ENCODE results near the gene PTPRM. TPM values are rescaled to one million over a fixed set of nuclear protein-coding genes. Genes with fewer than 3 reads are reported as not detected.

Gene PTPRM
- polyA plus RNA-seq, 3 donors = 0.04 to 2.1 (median 0.66) TPM

DNA sequence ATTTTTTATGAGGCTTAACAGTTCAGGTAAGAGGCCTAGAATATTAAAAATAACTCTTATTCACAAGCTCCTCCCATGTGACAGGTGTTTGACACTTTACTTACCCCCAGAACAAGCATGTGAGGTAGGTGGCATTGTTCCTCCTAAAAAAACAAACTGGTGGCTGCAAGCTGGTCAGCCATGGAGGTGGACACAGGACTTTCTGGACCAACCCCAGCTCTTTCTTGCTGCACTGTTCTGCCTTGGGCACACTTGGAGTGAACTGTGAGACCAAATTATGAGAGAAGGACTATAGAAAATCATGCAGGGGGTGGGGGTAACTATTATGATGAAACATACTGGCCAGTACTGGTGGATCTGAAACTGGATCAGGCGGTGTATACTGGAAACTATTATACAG lies 56.6 kb downstream of the PTPRM start:
- H3K4me1 Mint-ChIP-seq = peaks cover 3% of the 10 kb centered on the region
- WGBS (ENCODE audit: insufficient coverage) = no CpG with 5 or more reads among the region's 1 CpG
- H3K79me2 ChIP-seq (ENCODE audit: insufficient read depth, low read length) = no peaks in the 10 kb centered on the region

DNA sequence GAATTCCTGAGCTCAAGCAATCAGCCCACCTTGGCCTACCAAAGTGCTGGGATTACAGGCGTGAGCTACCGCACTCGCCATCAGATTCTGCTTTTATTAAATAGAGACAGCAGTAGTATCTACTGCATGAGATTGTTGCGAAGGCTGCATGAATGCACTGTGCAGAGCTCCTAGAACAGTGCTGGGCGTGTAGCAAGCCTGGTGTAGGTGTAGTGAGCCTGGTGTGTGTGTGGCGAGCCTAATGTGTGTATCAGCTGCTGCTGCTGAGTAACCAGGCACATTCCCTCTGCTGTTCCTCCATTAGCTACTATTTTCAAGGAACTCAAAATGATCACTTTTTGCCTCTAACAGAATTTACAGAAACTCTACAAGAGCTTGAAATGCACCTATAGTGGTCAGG lies 57.6 kb downstream of the PTPRM start:
- Mint-ChIP-seq H3K9me3 (peaks cover 0 to 3% (median 0%) of the 10 kb centered on the region in 7 donors), H3K4me3 (no peak overlapping the region)

More for the DNA sequence above, 56.6 kb downstream of the PTPRM start:
- intact Hi-C loops (cut with micrococcal nuclease) = no loop called here
- H3K36me3 ChIP-seq (replicated peaks in 1 of 2; ENCODE audit: control insufficient read depth in 1 of 2, insufficient read depth in 2 of 2, low read length in 2 of 2) = no peaks in the 10 kb centered on the region
- Mint-ChIP-seq H3K27ac (no peak overlapping the region), H3K4me3 (no peak overlapping the region), H3K9me3 (peaks cover 0 to 3% (median 0%) of the 10 kb centered on the region in 7 donors), H3K36me3 (no peaks in the 10 kb centered on the region), H3K27me3 (ENCODE audit: low read depth in 3 of 3) (no peaks in the 10 kb centered on the region)
- H3K27me3 ChIP-seq (ENCODE audit: control insufficient read depth in 2 of 2, insufficient read depth in 2 of 2, low read length in 2 of 2) = no peaks in the 10 kb centered on the region
- H3K4me1 ChIP-seq (ENCODE audit: control insufficient read depth in 1 of 2, insufficient read depth in 2 of 2, low read length in 2 of 2) = no peaks in the 10 kb centered on the region
- no peak overlapping the region for H3K27ac ChIP-seq (ENCODE audit: low read depth in 1 of 2, low read length in 2 of 2)
- TF ChIP-seq, protein P1, sequence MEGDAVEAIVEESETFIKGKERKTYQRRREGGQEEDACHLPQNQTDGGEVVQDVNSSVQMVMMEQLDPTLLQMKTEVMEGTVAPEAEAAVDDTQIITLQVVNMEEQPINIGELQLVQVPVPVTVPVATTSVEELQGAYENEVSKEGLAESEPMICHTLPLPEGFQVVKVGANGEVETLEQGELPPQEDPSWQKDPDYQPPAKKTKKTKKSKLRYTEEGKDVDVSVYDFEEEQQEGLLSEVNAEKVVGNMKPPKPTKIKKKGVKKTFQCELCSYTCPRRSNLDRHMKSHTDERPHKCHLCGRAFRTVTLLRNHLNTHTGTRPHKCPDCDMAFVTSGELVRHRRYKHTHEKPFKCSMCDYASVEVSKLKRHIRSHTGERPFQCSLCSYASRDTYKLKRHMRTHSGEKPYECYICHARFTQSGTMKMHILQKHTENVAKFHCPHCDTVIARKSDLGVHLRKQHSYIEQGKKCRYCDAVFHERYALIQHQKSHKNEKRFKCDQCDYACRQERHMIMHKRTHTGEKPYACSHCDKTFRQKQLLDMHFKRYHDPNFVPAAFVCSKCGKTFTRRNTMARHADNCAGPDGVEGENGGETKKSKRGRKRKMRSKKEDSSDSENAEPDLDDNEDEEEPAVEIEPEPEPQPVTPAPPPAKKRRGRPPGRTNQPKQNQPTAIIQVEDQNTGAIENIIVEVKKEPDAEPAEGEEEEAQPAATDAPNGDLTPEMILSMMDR (IDR thresholded peaks at IDR 0.05) = no peak
- no peaks in the 10 kb centered on the region for H3K9me3 ChIP-seq (replicated peaks in 1 of 2; ENCODE audit: control insufficient read depth in 1 of 2, insufficient read depth in 1 of 2, low read length in 2 of 2)
- no peak overlapping the region for H3K4me2 ChIP-seq (replicated peaks; ENCODE audit: extremely low read depth, low read length, poor library complexity, severe bottlenecking)
- H3K4me3 ChIP-seq (replicated peaks in 1 of 3; ENCODE audit: low read depth in 2 of 3, low read length in 3 of 3) = no peak overlapping the region
- no peak overlapping the region for H3K9ac ChIP-seq (ENCODE audit: insufficient read depth, low read length, poor library complexity, severe bottlenecking)
- no peak overlapping the region for H2AFZ ChIP-seq (ENCODE audit: insufficient read depth, low read depth, low read length, poor library complexity, severe bottlenecking)
- DNase-seq = no peak
- no peaks in the 10 kb centered on the region for H4K20me1 ChIP-seq (ENCODE audit: insufficient read depth, low read length)

More for the DNA sequence above, 57.6 kb downstream of the PTPRM start:
- no peaks in the 10 kb centered on the region for H3K36me3 Mint-ChIP-seq
- no peak overlapping the region for H3K4me2 ChIP-seq (replicated peaks; ENCODE audit: extremely low read depth, low read length, poor library complexity, severe bottlenecking)
- no peaks in the 10 kb centered on the region for H3K27me3 ChIP-seq (ENCODE audit: control insufficient read depth in 2 of 2, insufficient read depth in 2 of 2, low read length in 2 of 2)
- no peak overlapping the region for H3K27ac Mint-ChIP-seq
- H3K4me1 ChIP-seq (ENCODE audit: control insufficient read depth in 1 of 2, insufficient read depth in 2 of 2, low read length in 2 of 2) = no peaks in the 10 kb centered on the region
- no peak overlapping the region for H2AFZ ChIP-seq (ENCODE audit: insufficient read depth, low read depth, low read length, poor library complexity, severe bottlenecking)
- WGBS (ENCODE audit: insufficient coverage) = 95% methylated on average over 3 of the region's 6 CpGs
- no peak overlapping the region for H3K9ac ChIP-seq (ENCODE audit: insufficient read depth, low read length, poor library complexity, severe bottlenecking)
- H3K27ac ChIP-seq (ENCODE audit: low read depth in 1 of 2, low read length in 2 of 2) = no peak overlapping the region
- no peaks in the 10 kb centered on the region for H3K79me2 ChIP-seq (ENCODE audit: insufficient read depth, low read length)
- H3K9me3 ChIP-seq (replicated peaks in 1 of 2; ENCODE audit: control insufficient read depth in 1 of 2, insufficient read depth in 1 of 2, low read length in 2 of 2) = no peaks in the 10 kb centered on the region
- no peaks in the 10 kb centered on the region for H3K27me3 Mint-ChIP-seq (ENCODE audit: low read depth in 3 of 3)
- H4K20me1 ChIP-seq (ENCODE audit: insufficient read depth, low read length) = no peaks in the 10 kb centered on the region
- H3K36me3 ChIP-seq (replicated peaks in 1 of 2; ENCODE audit: control insufficient read depth in 1 of 2, insufficient read depth in 2 of 2, low read length in 2 of 2) = no peaks in the 10 kb centered on the region
- intact Hi-C loops (cut with micrococcal nuclease) = no loop called here
- no peak overlapping the region for H3K4me3 ChIP-seq (replicated peaks in 1 of 3; ENCODE audit: low read depth in 2 of 3, low read length in 3 of 3)
- no peak for DNase-seq
- peaks cover 3% of the 10 kb centered on the region for H3K4me1 Mint-ChIP-seq
- TF ChIP-seq, protein P1 (IDR thresholded peaks at IDR 0.05) = no peak
